Hepatocyte (in vitro differentiated cells): ENCODE results near the gene CCDC158.

Experiments used
- EZH2 ChIP-seq: fragments of 200-600 bp; sonication (generic); IDR thresholded peaks from 2 replicates; pipeline ENCODE4 v1.6.1; 2016; ENCODE audit warnings: antibody characterized with exemption, mild to moderate bottlenecking, borderline replicate concordance
- EZH2phosphoT487 ChIP-seq: fragments of 200-600 bp; sonication (generic); IDR thresholded peaks from one replicate; pipeline ENCODE4 v1.6.1; 2018; ENCODE audit warnings: antibody characterized with exemption, mild to moderate bottlenecking, low read depth, moderate library complexity; ENCODE audit not compliant: unreplicated experiment, severe bottlenecking

DNA sequence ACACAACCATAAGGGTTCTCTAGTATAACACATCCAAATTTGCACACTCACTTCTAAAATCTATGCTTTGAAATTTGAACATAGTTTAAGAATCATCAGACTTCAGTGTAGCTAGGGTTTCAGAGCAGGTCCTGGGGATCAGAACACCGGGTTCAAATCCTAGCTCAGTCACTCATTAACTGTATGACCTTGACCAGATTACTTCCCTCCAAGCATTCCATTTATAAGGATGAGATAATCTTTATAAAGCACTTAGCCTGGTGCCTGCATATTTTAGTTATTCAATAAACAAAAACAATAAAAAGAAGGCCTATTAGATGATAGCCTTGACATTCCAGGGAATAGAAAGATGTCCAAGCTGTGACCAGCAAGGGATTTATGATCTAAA, 119.2 kb downstream of the CCDC158 start:
- no peak for TF ChIP-seq EZH2phosphoT487
- no peak for TF ChIP-seq EZH2
